LNCaP clone FGC (cell line): Measurements from ENCODE around the gene DGCR2.
"Not testable (repeated sequence)": the region's sequence is repeated elsewhere in the genome, so short reads cannot be mapped to it uniquely, and the experiment has no call there.

Experiments used
- DNase-seq: peaks from one replicate; pipeline ENCODE4 v3.0.0-alpha.2; 2011; ENCODE audit warnings: low read depth
- H3K4me3 ChIP-seq: 2 replicates; pipeline ENCODE4 v1.5.1; 2011; ENCODE audit warnings: mild to moderate bottlenecking, low read depth, low read length, control low read depth
- TF ChIP-seq, protein P1 (sequence below): IDR thresholded peaks from 2 replicates; pipeline ENCODE4 v1.5.1; 2012; ENCODE audit warnings: mild to moderate bottlenecking; ENCODE audit not compliant: control insufficient read depth, insufficient read depth; ENCODE audit errors: extremely low read depth

The DGCR2 gene

DNA sequence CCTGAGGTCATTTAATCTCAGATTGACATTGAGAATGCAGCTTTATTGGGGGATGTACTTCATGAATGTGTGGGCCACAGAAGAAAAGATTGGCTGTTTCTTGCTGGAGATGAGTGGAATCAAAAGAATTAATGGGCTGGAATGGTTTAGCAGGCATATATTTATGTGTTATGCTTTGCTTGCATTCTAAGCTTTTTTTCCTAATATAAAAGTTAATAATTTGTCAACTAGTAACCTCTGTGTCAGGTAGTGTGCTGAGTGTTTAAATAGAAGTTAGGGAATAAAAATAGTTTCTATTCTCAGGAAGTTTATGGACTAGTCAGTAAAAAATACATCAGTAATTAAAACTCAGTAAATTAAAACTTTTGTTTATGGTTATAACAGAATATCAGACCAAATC lies 118.7 kb downstream of the DGCR2 start:
- no peak for DNase-seq
- no peak overlapping the region for H3K4me3 ChIP-seq
- TF ChIP-seq, protein P1, sequence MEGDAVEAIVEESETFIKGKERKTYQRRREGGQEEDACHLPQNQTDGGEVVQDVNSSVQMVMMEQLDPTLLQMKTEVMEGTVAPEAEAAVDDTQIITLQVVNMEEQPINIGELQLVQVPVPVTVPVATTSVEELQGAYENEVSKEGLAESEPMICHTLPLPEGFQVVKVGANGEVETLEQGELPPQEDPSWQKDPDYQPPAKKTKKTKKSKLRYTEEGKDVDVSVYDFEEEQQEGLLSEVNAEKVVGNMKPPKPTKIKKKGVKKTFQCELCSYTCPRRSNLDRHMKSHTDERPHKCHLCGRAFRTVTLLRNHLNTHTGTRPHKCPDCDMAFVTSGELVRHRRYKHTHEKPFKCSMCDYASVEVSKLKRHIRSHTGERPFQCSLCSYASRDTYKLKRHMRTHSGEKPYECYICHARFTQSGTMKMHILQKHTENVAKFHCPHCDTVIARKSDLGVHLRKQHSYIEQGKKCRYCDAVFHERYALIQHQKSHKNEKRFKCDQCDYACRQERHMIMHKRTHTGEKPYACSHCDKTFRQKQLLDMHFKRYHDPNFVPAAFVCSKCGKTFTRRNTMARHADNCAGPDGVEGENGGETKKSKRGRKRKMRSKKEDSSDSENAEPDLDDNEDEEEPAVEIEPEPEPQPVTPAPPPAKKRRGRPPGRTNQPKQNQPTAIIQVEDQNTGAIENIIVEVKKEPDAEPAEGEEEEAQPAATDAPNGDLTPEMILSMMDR = no peak

DNA sequence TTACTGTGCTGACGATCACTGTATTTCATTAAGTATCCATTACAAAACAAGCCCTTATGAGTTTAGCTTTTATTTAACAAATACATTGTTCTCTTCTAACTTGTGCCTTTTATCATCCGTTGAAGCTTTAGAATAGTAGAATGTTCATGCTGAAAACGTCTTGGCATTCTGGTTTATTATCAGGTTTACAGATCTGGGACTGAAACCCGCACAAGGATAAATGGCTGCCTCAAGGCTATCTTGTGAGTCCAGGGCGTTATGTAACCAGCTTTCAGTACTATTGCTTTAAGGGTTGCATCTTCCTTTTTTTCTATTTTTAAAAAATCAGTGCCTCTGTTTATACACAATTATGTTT lies 119.6 kb downstream of the DGCR2 start:
- no peak overlapping the region for H3K4me3 ChIP-seq
- no peak for DNase-seq
- TF ChIP-seq, protein P1 = no peak

DNA sequence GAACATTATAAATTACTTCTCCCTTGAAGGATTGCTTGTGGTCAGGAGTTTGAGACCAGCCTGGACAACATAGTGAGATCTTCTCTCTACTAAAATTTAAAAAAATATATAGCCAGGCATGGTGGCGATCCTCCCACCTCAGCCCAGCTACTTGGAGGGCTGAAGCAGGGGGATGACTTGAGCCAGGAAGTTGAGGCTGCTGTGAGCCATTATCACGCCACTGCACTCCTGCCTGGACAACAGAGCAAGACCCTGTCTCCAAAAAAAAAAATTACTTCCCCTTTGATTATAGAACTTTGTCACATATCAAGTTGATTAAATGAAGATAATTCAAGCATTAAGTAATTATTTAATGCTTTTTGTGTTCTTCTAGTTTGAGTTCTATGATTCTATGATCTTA lies 121.0 kb downstream of the DGCR2 start:
- TF ChIP-seq, protein P1 = no peak
- no peak overlapping the region for H3K4me3 ChIP-seq
- DNase-seq = no peak

DNA sequence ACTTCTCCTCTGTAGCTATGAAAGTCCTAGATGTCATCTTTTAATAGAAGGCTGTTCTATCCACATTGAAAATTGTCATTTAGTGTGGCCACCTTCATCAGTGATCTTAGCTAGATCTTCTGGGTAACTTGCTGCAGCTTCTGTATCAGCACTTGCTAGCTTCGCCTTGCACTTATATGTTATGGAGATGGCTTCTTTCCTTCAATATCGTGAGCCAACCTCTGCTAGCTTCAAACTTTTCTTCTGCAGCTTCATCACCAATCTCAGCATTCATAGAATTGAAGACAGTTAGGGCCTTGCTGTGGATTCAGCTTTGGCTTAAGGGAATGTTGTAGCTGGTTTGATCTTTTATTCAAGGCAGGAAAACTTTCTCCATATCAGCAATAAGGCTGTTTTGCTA lies 122.1 kb downstream of the DGCR2 start:
- not testable (repeated sequence) for DNase-seq, H3K4me3 ChIP-seq

DNA sequence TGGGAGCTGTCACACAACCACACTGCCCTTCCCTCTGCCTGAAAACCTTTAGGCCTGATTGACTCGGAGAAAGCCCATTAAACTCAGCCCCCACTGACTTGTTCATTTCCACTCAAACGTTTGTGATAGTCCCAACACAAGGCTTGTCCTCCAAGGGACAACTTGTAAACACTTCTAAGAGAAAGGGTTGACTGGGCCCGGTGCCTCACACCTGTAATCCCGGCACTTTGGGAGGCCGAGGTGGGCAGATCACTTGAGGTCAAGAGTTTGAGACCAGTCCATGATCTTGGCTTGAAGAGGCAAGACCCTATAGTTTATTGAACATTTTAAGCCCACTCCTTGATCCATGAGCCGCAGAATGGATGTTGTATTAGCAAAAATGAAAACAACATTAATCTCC lies 122.8 kb downstream of the DGCR2 start:
- TF ChIP-seq, protein P1 = no peak
- H3K4me3 ChIP-seq = no peak overlapping the region
- no peak for DNase-seq

DNA sequence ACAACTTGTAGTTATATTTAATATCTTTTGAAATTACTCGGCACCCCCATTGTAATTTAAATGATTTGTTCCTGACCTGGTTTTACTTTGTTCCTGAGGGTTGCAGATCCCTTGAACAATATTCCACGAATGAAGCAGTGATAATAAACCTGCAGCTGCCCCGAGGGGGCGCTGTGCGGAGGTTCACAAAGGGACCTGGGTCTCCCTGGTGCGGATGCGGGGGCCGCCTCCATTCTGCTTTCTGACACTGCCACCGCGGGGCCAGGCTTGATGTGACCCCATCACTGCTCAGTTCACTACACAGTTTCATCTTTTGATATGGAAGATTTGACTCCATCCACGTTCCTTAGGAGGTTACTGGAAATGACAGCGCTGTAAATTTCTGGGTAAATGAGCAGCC lies 123.2 kb downstream of the DGCR2 start:
- TF ChIP-seq, protein P1 = no peak
- DNase-seq = no peak
- no peak overlapping the region for H3K4me3 ChIP-seq

DNA sequence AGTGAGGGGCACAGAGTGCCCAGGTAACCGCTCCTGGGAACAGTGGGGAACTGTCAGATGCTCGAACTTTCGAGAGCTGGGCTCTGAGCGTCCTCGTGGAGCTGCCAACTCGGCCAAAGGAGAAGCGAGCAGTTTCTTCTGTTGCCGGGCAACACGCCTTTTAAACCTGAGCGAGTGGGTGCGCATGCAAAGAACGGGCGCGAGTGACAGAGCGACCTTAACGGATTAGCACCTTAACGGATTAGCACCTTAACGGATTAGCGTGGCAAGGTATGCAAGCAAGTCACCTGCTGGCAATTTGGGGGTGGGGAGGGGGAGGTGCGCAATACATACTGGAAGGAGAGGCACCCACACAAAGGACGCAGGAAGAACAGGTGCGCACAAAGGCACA lies 124.3 kb downstream of the DGCR2 start:
- TF ChIP-seq, protein P1 = no peak
- no peak overlapping the region for H3K4me3 ChIP-seq
- no peak for DNase-seq
